Stomach (tissue), 4 donors: Measurements from ENCODE around the gene AKAP5.

Experiments
- CTCF ChIP-seq, 7 experiments: fragments of 450-650 bp in 4 of 7; fragments of 200-600 bp in 3 of 7; sonication (generic) in 3 of 7; IDR thresholded peaks; one replicate each; pipeline ENCODE4 v1.5.1; 2016 to 2019; ENCODE audit warnings: antibody characterized with exemption in 7 of 7, control low read depth in 2 of 7, mild to moderate bottlenecking in 1 of 7
- EP300 ChIP-seq: sonication (generic); formaldehyde crosslinking; IDR thresholded peaks from one replicate; pipeline ENCODE4 v1.6.1; 2017; ENCODE audit warnings: antibody characterized with exemption
- POLR2A ChIP-seq, 4 donors: fragments of 450-650 bp; IDR thresholded peaks; one replicate each; pipeline ENCODE4 v1.6.1; 2016; ENCODE audit warnings: antibody characterized with exemption in 4 of 4, control low read depth in 2 of 4, mild to moderate bottlenecking in 1 of 4, moderate library complexity in 1 of 4
- POLR2AphosphoS5 ChIP-seq, 3 donors: sonication (generic); formaldehyde crosslinking; IDR thresholded peaks; one replicate each; pipeline ENCODE4 v1.6.1; 2016; ENCODE audit warnings: antibody characterized with exemption in 3 of 3

GRCh38 chr14:64444140-64444539 lies 21.2 kb upstream of the AKAP5 start:
- TF ChIP-seq CTCF (IDR thresholded peaks at IDR 0.05) (no peak), POLR2AphosphoS5 (IDR thresholded peaks at IDR 0.05) (no peak), POLR2A (IDR thresholded peaks at IDR 0.05) (no peak), EP300 (no peak)
